Esophagus squamous epithelium (tissue), 4 donors: ENCODE data around the gene OR8G5.

ENCODE experiments used
- CTCF ChIP-seq, 6 experiments: fragments of 450-650 bp in 4 of 6; fragments of 200-600 bp in 2 of 6; sonication (generic) in 2 of 6; IDR thresholded peaks; one replicate each; pipeline ENCODE4 v1.5.1; 2016 to 2019; ENCODE audit warnings: antibody characterized with exemption in 6 of 6, mild to moderate bottlenecking in 4 of 6, moderate library complexity in 4 of 6
- POLR2A ChIP-seq, 4 donors: fragments of 450-650 bp; IDR thresholded peaks; one replicate each; pipeline ENCODE4 v1.6.1; 2017; ENCODE audit warnings: antibody characterized with exemption in 4 of 4, mild to moderate bottlenecking in 4 of 4, moderate library complexity in 3 of 4

- TF ChIP-seq CTCF (IDR thresholded peaks at IDR 0.05) (no peak), POLR2A (IDR thresholded peaks at IDR 0.05) (no peak)
Observed at GRCh38 chr11:124210421-124210820, 45.8 kb upstream of the OR8G5 start.
